ENCODE measurements around the gene WWOX. TPM values are rescaled to one million over a fixed set of nuclear protein-coding genes. Genes with fewer than 3 reads are reported as not detected.

Gene WWOX
- total and polyA plus RNA-seq, 2 of the 13 experiments (the other 11 are each of a cell fraction or from before 2014, with no cell fraction given): 9.1 to 37.4 TPM

- TF ChIP-seq ARID3A (IDR thresholded peaks at IDR 0.05; ENCODE audit: low read depth, low read length) (peak; percentile 43; the same call in 1 of the 2 replicates), SOX5 (CRISPR knock-in tag; IDR thresholded peaks at IDR 0.05; ENCODE audit: borderline replicate concordance) (peak; percentile 20; the same call in 1 of the 2 replicates), RXRB (CRISPR knock-in tag; IDR thresholded peaks at IDR 0.05; ENCODE audit: borderline replicate concordance) (peak; percentile 44; the same call in 1 of the 2 replicates), ASH2L (IDR thresholded peaks at IDR 0.05; ENCODE audit: insufficient read length, low read depth, low read length) (peak; percentile 11), GATAD2A (CRISPR knock-in tag; IDR thresholded peaks at IDR 0.05) (peak; percentile 38; the same call in 1 of the 2 replicates), FOXK1 (CRISPR knock-in tag; IDR thresholded peaks at IDR 0.05; ENCODE audit: borderline replicate concordance, low read depth) (0 out of 2 replicates have a peak, but pooled peaks have one; percentile 26), PAF1 (CRISPR knock-in tag; IDR thresholded peaks at IDR 0.05) (no peak), MAX (IDR thresholded peaks at IDR 0.05) (peak; percentile 33; the same call in 1 of the 2 replicates), KLF6 (CRISPR knock-in tag; IDR thresholded peaks at IDR 0.05) (0 out of 2 replicates have a peak, but pooled peaks have one; percentile 44), BORCS8-MEF2B (CRISPR knock-in tag; IDR thresholded peaks at IDR 0.05) (peak; percentile 77), ZNF331 (CRISPR knock-in tag; IDR thresholded peaks at IDR 0.05) (peak; percentile 42; the same call in 1 of the 2 replicates), HDAC2 (CRISPR knock-in tag; IDR thresholded peaks at IDR 0.05) (peak; percentile 57; the same call in 1 of the 2 replicates), SIX1 (CRISPR knock-in tag; IDR thresholded peaks at IDR 0.05; ENCODE audit: borderline replicate concordance) (peak; percentile 42; the same call in 1 of the 2 replicates), ZNF292 (CRISPR knock-in tag; IDR thresholded peaks at IDR 0.05; ENCODE audit: borderline replicate concordance, low read depth) (peak; percentile 71; the same call in 1 of the 2 replicates), SOX13 (IDR thresholded peaks at IDR 0.05) (no peak), SOX13 (CRISPR knock-in tag; conservative IDR thresholded peaks at IDR 0.05 in 1 of 2, IDR thresholded peaks at IDR 0.05 in 1 of 2) (peak in 1 of 2 experiments; percentile 80; a peak in 2 of 4 replicates), CERS6 (CRISPR knock-in tag; IDR thresholded peaks at IDR 0.05) (no peak), ZNF501 (CRISPR knock-in tag; IDR thresholded peaks at IDR 0.05) (peak; percentile 32; the same call in 1 of the 2 replicates), SP4 (CRISPR knock-in tag; IDR thresholded peaks at IDR 0.05) (0 out of 2 replicates have a peak, but pooled peaks have one; percentile 34), POGZ (CRISPR knock-in tag; IDR thresholded peaks at IDR 0.05) (peak; percentile 65), ZNF772 (CRISPR knock-in tag; IDR thresholded peaks at IDR 0.05) (0 out of 2 replicates have a peak, but pooled peaks have one; percentile 24), ZNF569 (CRISPR knock-in tag; IDR thresholded peaks at IDR 0.05; ENCODE audit: borderline replicate concordance) (0 out of 2 replicates have a peak, but pooled peaks have one; percentile 28), PPARG (CRISPR knock-in tag; conservative IDR thresholded peaks at IDR 0.05) (peak; percentile 68; the same call in 1 of the 2 replicates)
Observed at GRCh38 chr16:78462288-78463208, 363.1 kb downstream of the WWOX start (continued).
